ENCODE results near the gene AMER1.

AMER1 gene

GRCh38 chrX:64204701-64205440, 637 bp downstream of the AMER1 start:
- no peak for TF ChIP-seq CTCF (IDR thresholded peaks at IDR 0.05; ENCODE audit: low read length, missing control alignments)
- peak; percentile 27 for DNase-seq (ENCODE audit: low read depth)
- H3K4me3 ChIP-seq (replicated peaks; ENCODE audit: low read depth, low read length) = peak overlapping the region; percentile 62

- no peak for DNase-seq (ENCODE audit: low read depth)
- TF ChIP-seq CTCF (IDR thresholded peaks at IDR 0.05; ENCODE audit: low read length, missing control alignments) = no peak
- H3K4me3 ChIP-seq (replicated peaks; ENCODE audit: low read depth, low read length) = peak overlapping the region; percentile 62
These were observed 1.3 kb downstream of the AMER1 start for GRCh38 chrX:64204252-64204651.

- H3K4me3 ChIP-seq (replicated peaks; ENCODE audit: low read depth, low read length) = no peak overlapping the region
- TF ChIP-seq CTCF (IDR thresholded peaks at IDR 0.05; ENCODE audit: low read length, missing control alignments) = no peak
- no peak for DNase-seq (ENCODE audit: low read depth)
These were observed 2.6 kb downstream of the AMER1 start for GRCh38 chrX:64202808-64203325.

- TF ChIP-seq CTCF (IDR thresholded peaks at IDR 0.05; ENCODE audit: low read length, missing control alignments) = no peak
- no peak for DNase-seq (ENCODE audit: low read depth)
- H3K4me3 ChIP-seq (replicated peaks; ENCODE audit: low read depth, low read length) = no peak overlapping the region
These were observed 7.5 kb downstream of the AMER1 start for GRCh38 chrX:64198036-64198435.

GRCh38 chrX:64196606-64197005, 8.9 kb downstream of the AMER1 start:
- TF ChIP-seq CTCF (IDR thresholded peaks at IDR 0.05; ENCODE audit: low read length, missing control alignments) = no peak
- no peak overlapping the region for H3K4me3 ChIP-seq (replicated peaks; ENCODE audit: low read depth, low read length)
- DNase-seq (ENCODE audit: low read depth) = no peak

GRCh38 chrX:64195862-64196261, 9.6 kb downstream of the AMER1 start:
- no peak for DNase-seq (ENCODE audit: low read depth)
- TF ChIP-seq CTCF (IDR thresholded peaks at IDR 0.05; ENCODE audit: low read length, missing control alignments) = no peak
- H3K4me3 ChIP-seq (replicated peaks; ENCODE audit: low read depth, low read length) = no peak overlapping the region

- H3K4me3 ChIP-seq (replicated peaks; ENCODE audit: low read depth, low read length) = no peak overlapping the region
These were observed 12.8 kb downstream of the AMER1 start for GRCh38 chrX:64192673-64193072.

More at GRCh38 chrX:64192673-64193072, 12.8 kb downstream of the AMER1 start:
- no peak for DNase-seq (ENCODE audit: low read depth)
- TF ChIP-seq CTCF (IDR thresholded peaks at IDR 0.05; ENCODE audit: low read length, missing control alignments) = no peak
